KMS-11 (cell line): ENCODE data around the gene SORCS2.

ENCODE experiments used
- H2AFZ ChIP-seq: fragments of 200-600 bp; sonication (generic); 2 replicates; pipeline ENCODE4 v1.6.1; 2016; ENCODE audit warnings: antibody characterized with exemption, mixed run types, low read depth
- H3K27ac ChIP-seq: fragments of 200-600 bp; sonication (generic); 2 replicates; pipeline ENCODE4 v1.6.1; 2016; ENCODE audit warnings: mild to moderate bottlenecking, mixed run types
- H3K27me3 ChIP-seq: fragments of 200-600 bp; sonication (generic); 2 replicates; pipeline ENCODE4 v1.6.1; 2017; ENCODE audit warnings: mild to moderate bottlenecking, low read depth, mixed run types, moderate library complexity; ENCODE audit not compliant: insufficient read depth
- H3K36me3 ChIP-seq: fragments of 200-600 bp; sonication (generic); 2 replicates; pipeline ENCODE4 v1.6.1; 2017; ENCODE audit warnings: mild to moderate bottlenecking, mixed run types; ENCODE audit not compliant: insufficient read depth
- H3K4me1 ChIP-seq: fragments of 200-600 bp; sonication (generic); 2 replicates; pipeline ENCODE4 v1.6.1; 2016; ENCODE audit warnings: mild to moderate bottlenecking, low read depth, mixed run types; ENCODE audit not compliant: poor library complexity, severe bottlenecking
- H3K4me2 ChIP-seq: fragments of 200-600 bp; sonication (generic); 2 replicates; pipeline ENCODE4 v1.7.0; 2016; ENCODE audit warnings: mild to moderate bottlenecking, mixed run types
- H3K4me3 ChIP-seq: fragments of 200-600 bp; sonication (generic); IDR thresholded peaks from 2 replicates; pipeline ENCODE4 v1.6.1; 2017; ENCODE audit warnings: low read depth, low read length, mixed read lengths; ENCODE audit not compliant: insufficient read depth
- H3K79me2 ChIP-seq: fragments of 200-600 bp; sonication (generic); 2 replicates; pipeline ENCODE4 v1.6.1; 2016; ENCODE audit warnings: low read depth, mixed run types; ENCODE audit not compliant: insufficient read depth
- H3K9ac ChIP-seq: fragments of 200-600 bp; sonication (generic); 2 replicates; pipeline ENCODE4 v1.6.1; 2016; ENCODE audit warnings: mild to moderate bottlenecking, mixed run types
- H4K20me1 ChIP-seq: fragments of 200-600 bp; sonication (generic); 2 replicates; pipeline ENCODE4 v1.6.1; 2016; ENCODE audit warnings: mild to moderate bottlenecking, mixed run types; ENCODE audit not compliant: insufficient read depth
- CTCF ChIP-seq: fragments of 200-600 bp; sonication (generic); conservative IDR thresholded peaks from 2 replicates; pipeline ENCODE4 v1.6.1; 2017; ENCODE audit warnings: low read depth, mild to moderate bottlenecking, antibody characterized with exemption, low read length, moderate library complexity, mixed read lengths

The SORCS2 gene

GRCh38 chr4:7217039-7217438 is 24.7 kb downstream of the SORCS2 start:
- Histone ChIP-seq H3K27ac (no peak overlapping the region), H2AFZ (no peak overlapping the region), H4K20me1 (no peaks in the 10 kb centered on the region), H3K9ac (no peak overlapping the region), H3K79me2 (no peaks in the 10 kb centered on the region), H3K4me2 (no peak overlapping the region), H3K4me3 (no peak overlapping the region), H3K27me3 (peaks cover 24% of the 10 kb centered on the region), H3K4me1 (no peaks in the 10 kb centered on the region), H3K36me3 (no peaks in the 10 kb centered on the region)
- no peak for TF ChIP-seq CTCF

- Histone ChIP-seq H3K36me3 (no peaks in the 10 kb centered on the region), H3K27me3 (peaks cover 25% of the 10 kb centered on the region), H3K9ac (no peak overlapping the region), H3K4me2 (no peak overlapping the region), H3K4me1 (no peaks in the 10 kb centered on the region), H2AFZ (no peak overlapping the region), H3K79me2 (no peaks in the 10 kb centered on the region), H3K4me3 (no peak overlapping the region), H3K27ac (no peak overlapping the region), H4K20me1 (no peaks in the 10 kb centered on the region)
- TF ChIP-seq CTCF, result no peak
Observed at GRCh38 chr4:7217474-7218321, 25.4 kb downstream of the SORCS2 start.

GRCh38 chr4:7218686-7219085 is 26.3 kb downstream of the SORCS2 start:
- no peak overlapping the region for H3K9ac ChIP-seq
- H3K27ac ChIP-seq, result no peak overlapping the region
- H3K79me2 ChIP-seq, result no peaks in the 10 kb centered on the region
- H3K27me3 ChIP-seq, result peaks cover 30% of the 10 kb centered on the region
- H3K4me1 ChIP-seq, result no peaks in the 10 kb centered on the region
- H3K36me3 ChIP-seq, result no peaks in the 10 kb centered on the region
- H4K20me1 ChIP-seq, result no peaks in the 10 kb centered on the region
- TF ChIP-seq CTCF, result no peak
- H3K4me3 ChIP-seq, result no peak overlapping the region
- no peak overlapping the region for H3K4me2 ChIP-seq
- H2AFZ ChIP-seq, result no peak overlapping the region

- Histone ChIP-seq H3K4me3 (no peak overlapping the region), H4K20me1 (no peaks in the 10 kb centered on the region), H3K4me1 (no peaks in the 10 kb centered on the region), H2AFZ (no peak overlapping the region), H3K27me3 (peaks cover 42% of the 10 kb centered on the region), H3K9ac (no peak overlapping the region), H3K4me2 (no peak overlapping the region), H3K79me2 (no peaks in the 10 kb centered on the region), H3K36me3 (no peaks in the 10 kb centered on the region), H3K27ac (no peak overlapping the region)
- no peak for TF ChIP-seq CTCF
Observed at GRCh38 chr4:7222521-7222920, 30.2 kb downstream of the SORCS2 start.
